ENCODE data around the gene MPPED2.

Gene MPPED2

DNA sequence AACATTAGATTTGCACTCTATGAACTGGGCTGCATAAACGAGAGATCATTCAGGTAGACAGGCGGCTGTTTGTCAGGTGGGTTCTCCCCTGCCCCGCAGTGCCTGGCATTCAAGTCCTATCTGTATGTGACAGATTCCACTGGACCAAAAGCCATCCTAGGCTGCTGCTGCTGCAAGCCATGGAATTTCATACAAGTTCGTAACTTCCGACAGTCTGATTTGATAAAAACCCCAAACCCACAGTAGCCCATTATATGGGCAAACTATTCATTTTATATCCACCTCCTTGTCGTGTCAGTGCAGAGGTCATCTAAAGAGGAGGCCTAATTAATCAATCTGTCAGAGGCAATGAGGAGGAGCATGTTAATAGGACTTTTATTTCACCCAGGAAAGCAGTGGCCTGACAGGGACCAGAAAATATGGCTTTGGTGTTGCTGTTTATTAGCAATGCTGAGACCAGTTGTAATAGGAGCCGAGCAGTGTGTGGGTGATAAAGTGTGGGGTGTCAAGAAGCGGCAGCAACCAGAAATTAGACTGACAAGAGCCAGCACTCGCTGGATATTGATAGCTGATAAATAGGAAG lies 139.0 kb downstream of the MPPED2 start:
- no peak for DNase-seq

DNA sequence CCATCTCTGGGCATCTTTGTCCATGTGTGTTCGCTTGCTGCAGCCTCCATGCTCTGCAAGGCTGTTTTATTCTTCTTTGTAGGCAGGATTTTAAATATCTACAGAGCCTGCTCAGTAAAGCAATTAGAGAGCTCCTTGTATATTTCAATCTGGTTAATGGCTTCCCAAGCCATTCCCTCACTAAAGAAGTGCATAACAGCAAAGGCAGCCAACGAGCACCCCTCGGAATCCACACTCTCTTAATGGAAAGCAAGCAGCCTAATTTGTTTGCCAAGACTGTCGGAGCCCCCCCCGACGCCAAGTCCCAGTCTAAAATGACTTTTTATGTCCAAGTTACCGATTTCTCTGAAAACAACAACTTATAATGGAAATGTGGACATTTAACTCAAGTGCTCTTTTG lies 139.6 kb downstream of the MPPED2 start:
- DNase-seq, result no peak

DNA sequence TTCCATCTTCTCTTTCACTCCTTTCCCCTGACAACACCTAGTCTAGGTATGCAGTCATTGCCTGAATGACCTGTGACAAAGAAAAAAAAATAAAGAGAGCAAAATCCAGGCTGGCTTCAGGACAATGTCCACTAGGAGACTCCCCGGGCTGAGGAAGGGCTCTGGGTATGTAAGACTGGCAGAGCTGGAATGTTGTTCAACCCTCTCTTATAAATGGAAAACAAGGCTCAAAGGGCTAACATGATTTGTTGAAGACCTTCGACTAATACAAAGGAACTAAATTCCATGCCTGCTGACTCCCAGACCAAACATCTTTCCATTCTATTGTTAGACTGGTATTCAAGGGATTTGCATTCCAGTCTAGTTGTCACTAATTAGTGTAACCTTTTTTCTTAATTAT lies 141.1 kb downstream of the MPPED2 start:
- peak; percentile 78 for DNase-seq

DNA sequence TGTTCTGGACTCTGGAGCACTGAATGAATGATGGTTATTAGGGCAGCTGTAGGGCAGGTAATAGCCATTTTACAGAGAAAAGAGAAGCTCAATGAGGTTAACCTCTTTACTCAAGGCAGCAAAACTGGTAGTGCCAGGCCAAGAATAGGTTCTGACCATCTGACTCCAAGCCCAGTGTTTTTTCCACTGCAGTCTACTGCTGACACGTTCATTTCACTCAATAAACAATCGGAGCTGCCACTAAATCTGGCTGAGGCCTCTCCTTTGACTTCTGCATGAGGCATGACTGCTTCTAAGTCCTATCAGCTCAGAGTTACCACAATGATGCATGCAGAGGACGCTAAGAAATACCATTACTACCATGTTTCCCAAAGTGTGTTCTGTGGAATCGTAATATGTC lies 145.6 kb downstream of the MPPED2 start:
- no peak for DNase-seq

DNA sequence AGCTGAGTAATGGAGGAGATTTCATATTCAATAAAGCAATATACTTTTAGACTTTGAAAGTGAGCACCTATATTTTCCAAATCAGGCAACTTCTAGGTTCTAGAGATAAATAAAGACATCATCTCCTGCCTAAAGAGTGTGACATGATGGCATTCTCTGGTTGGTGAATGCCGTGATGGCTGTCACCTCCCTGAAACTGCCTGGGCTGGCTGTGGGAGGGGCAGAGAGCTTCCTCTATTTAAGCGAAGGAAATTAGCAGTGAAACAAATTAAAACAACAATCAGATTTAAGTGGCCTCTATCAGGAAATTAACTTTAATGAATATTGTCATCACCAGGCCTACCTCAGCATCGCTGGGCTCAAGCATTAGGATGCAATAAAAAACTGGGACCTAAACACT lies 149.4 kb downstream of the MPPED2 start:
- no peak for DNase-seq

DNA sequence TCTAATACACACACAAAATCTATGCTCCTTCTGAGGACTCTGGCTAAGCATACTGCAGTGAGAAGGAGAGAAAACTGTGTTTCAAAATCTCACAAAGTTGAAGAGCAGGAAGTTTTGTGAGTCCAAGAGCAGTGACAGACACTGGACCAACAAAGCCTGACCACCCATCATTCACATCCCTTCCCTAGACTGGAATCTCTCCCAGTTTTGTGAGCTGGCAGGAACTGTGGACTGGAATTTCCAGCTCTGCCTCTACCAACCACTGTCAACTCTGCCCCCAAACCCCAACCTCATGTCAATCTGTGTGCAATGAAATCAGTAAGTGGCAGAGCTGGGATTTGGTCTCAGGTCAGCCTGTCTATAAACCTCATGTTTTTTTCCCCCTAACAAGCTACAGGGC lies 150.7 kb downstream of the MPPED2 start:
- no peak for DNase-seq

DNA sequence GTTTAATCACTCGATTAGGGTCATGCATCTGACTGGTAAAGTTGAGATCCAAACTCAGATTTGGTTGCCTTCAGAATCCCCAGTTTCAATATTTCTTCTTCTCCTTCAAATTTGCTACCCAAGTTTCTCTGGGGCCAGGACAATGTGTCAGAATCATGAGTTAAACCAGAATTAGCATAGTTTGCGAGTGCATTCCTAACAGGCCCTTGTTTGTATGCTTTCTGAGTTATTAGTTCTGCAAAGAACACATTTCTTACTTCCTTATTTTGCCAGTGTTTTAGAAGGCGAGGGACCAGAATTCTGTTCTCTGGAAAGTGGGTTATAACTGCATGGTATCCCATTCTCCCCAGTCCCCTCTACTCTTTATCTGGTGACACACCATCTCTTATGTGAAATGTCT lies 151.3 kb downstream of the MPPED2 start:
- no peak for DNase-seq

DNA sequence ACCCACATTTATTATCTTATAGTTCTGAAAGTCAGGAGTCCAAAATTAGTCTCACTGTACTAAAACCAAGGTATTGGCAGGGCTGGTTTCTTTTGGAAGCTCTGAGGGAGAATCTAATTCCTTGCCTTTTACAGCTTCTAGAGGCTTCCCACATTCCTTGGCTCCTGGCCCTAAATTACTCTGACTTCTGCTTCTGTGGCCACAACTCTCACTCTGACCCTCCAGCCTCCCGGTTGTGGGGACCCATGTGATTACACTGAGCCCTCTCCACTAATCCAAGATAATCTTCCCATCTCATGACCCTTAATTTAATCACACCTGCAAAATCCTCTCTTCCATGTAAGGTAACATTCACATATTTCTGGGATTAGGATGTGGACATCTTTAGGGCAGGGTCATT lies 152.3 kb downstream of the MPPED2 start:
- no peak for DNase-seq

DNA sequence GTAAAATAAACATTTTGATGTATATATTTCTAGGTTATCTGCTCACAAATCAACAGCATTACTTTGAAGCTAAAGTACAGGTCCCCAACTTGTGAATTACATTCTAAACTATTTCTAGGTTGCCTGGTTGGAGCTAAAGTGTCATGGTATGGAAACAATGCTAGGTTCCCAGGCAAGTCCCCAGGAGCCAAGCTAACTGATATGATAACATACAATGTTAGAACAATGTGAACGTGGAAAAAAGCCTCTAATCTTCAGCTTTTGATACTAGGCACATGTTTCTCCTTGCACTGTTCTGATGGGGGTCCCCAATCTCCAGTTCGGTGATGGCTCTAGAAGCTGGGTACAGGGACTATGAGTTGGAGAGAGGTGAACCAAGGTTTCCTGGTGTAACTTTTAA lies 153.4 kb downstream of the MPPED2 start:
- no peak for DNase-seq

DNA sequence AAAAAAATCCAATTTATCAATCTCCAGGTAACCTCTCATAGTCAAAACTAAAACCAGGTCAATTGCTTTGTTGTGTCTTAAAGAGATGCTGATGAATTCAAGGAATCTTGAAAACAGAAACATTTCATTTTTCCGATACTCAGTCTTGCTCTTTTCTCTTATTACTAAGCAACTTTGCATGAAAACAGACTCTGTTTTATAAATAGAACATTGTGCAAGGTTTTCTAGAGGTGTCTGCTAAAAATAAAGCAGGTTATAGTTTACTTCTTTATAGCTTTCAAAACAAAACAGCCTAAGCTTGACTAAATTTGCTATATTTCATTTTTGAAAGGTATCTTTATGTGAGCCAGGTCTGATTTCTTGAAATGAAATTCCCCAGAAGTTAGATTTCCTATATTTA lies 154.0 kb downstream of the MPPED2 start:
- DNase-seq, result no peak

DNA sequence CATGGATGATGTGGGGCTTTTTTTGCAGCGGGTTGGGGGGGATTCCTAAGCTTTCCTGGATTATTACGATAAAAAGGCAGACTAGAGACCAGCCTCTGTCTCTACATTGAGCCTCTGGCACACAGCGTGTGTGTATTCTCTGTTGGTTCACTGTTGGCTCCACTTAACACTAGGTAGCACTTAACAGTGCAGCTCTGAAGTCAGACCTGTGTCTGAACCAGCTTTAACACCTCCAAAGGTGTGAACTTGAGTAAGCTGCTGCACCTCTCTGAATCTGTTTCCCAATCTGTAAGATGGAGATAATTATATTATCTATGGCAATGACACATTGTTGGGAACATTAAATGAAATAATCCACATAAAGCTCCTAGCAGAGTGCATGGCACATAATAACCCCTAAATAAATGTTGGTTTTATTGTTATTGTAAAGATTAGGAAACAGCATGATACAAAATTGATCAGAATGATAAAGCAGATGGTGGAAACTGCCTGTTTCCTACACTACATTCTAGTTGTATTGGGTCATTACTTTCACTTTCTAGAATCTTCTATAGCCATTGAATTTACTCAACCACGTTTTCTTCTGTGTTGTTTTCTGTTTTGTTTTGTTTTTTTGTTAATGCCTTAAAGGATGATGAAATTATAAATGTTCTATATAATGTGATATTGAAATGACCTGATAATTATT lies 154.9 kb downstream of the MPPED2 start:
- DNase-seq, result no peak

DNA sequence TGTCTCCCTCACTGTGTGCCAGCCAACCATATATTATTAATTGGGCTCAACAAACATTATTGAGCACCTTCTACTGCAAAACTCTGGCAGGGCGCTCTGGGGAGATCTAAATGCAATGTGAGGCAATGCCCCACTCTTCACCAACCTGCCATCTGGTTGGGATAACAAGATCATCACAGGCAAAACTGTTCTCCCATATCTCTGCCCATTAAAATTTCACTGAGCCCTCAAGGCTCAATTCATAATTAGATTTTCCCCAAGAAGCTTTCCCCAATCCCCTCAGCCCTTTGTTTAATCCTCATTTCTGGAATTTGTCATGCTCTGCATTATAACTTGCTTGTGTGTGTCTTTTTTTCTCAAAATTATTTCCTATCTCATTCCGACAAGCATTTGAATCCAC lies 156.6 kb downstream of the MPPED2 start:
- DNase-seq, result no peak

DNA sequence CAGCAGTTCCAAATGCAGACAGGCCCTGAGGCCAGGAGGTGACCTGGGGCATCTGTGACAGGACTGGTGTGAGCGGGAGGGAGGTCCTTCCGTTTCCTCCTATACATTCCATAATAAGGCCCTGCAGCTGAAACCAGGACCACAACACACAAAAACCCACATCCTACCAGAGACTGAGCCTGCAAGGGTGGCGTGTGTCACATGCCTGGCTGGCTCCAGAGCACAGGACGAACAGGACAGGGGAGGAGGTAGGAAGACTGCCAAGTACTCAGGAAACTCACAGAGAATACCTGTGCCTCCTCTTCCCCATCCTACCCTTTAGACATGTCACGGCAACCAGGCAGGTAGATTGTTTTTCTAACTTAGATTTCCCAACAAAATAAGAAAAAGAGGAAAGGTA lies 159.4 kb downstream of the MPPED2 start:
- DNase-seq, result peak; percentile 73

DNA sequence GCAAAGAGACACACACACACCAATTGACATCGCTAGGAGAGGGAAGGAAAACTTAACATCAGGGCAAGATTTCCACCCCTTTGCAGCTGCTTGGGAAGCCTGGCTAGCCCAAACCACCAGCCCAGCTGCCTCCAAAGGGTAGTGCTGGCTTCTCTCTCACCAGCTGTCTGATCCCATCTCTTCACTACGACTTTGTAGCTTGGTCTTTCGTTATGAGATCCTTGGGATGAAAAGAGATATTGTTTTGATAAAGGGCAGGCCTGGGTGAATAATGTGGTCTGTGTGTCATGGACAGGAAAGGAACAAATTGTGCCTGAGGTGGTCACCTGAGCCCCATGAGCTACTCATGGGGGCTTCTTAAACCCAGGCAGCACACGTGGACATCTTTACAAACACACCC lies 161.3 kb downstream of the MPPED2 start:
- no peak for DNase-seq

DNA sequence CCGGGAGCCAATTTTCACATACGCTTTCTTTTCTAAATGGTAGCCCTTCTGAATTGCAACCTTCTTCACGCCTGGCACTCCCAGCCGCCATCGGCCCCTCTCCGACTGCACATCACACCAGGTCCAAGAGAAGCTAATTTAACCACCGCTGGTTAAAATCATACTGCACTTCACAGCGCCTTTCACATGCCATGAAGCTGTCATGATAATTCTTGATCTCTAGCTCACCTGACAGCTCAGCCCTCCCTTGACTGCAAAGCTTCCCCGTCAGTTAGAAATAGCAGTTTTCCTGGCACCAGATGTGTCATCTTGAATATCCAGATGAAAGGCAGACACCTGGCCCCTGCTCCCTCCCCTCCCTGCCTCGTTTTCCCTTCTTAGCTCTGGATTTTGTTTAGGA lies 161.8 kb downstream of the MPPED2 start:
- DNase-seq, result no peak

DNA sequence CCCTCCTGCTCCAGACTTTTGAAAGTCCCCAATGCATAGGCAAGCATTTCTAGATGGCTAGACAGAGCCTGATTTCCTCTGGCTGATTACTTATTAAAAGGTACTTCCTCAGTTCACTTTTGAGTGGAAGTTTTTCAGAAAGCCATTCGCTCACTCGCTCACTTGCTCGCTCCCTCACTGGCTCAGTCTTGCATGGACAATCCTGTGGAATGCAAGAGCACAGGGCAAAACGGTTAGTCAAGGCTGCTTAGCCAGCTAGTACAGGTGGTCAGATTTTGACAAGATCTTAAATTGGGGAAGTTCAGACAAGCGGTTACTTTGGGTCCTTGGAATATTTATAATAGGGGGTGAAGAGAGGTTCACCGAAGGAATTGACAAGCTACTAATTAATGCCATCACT lies 162.3 kb downstream of the MPPED2 start:
- DNase-seq, result no peak

DNA sequence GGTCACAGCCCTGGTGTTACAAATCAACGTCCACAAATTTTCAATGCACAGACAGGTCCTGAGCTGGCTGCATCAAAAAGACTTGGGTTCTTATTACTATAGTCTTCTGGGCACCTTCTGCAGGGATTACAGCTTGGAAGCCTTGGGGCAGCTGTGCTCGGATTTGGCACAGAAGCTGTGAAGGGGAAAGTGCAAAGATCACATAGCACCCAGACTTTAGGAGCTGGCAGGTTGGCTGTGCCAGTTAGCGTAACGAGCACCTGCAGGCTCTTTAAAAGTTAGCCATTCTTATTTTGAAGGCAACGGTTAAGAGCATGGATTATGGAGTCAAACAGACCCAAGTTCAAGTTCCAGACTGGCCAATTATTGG lies 162.9 kb downstream of the MPPED2 start:
- no peak for DNase-seq

DNA sequence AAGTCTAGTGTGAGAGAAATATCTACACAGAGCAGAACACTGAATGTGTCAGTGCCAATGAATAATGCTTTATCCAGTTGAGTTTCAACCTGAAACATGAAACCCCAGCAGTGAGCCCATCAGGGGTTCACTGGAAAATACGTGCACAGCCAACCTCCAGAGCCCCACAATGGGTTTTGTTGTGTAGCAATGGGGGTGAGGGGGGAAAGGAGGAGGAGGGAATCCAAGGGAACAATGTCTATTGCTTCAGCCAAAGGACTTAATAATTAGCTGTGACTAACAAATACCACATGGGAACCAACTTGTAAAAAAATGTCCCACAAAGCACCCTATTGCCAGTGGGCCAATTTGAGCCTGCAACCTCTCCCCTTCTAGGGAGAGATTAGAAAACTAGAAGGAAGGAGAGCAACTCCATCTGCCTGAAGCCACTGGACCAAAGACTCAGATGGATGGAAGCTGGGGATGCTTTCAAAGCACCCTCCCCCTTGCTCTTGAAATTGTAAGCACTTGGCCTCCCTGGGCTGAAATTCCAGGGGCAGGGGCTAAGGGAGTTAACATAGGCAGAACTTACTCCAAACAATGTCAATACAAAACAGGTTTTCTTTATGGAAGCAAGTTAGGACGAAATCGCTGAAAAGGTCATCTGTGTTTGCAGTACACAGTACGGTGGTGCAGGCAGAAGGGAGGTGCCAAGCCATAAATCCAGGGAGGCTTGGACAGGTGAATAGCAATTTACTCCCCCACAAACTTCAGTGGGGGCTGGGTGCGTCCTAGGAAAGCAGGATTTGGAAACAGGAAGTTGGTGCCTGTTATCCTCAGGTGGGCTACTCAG lies 163.5 kb downstream of the MPPED2 start:
- DNase-seq, result no peak

DNA sequence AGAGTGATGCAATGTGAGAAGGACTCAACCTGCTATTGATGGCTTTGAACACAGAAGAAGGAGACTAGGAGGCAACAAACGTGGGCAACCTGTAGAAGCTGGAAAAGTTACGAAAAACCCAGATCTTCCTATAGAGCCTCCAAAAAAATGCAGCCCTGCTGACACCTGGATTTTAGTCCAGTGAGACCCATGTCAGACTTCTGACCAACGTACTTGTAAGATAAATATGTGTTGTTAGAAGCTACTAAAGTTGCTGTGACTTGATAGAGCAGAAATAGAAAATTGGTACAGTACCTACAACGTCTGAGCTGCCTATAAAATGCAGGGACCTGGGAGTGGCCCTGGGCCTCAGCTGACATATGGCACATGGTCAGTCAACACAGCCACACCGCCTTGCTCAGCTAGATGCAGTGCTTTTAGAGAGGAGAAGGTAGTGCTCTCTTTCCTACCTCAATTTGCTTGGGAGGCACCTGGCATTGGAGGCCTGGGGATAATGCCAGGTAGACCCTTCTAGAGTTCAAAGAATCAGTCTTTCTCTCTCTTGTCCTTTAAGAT lies 165.8 kb downstream of the MPPED2 start:
- no peak for DNase-seq

DNA sequence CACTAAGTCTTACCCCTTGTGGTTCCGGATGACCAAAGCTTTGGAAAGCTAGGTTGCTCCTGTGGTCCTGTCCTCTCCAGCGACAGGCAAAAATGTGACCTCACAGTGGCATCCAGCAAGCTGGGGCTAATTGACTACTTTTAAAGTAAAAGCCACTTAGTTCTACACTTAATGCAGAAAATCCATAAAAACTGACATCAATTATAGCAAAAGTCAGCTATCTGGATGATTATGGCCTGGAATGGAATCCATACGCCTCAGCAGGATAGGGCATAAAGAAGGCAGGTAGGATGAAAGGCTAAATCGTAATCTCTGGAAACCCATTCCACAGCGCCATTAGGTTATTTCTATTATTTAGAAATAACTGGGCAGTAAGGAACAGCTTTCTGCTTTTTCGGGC lies 171.3 kb downstream of the MPPED2 start:
- DNase-seq, result no peak

DNA sequence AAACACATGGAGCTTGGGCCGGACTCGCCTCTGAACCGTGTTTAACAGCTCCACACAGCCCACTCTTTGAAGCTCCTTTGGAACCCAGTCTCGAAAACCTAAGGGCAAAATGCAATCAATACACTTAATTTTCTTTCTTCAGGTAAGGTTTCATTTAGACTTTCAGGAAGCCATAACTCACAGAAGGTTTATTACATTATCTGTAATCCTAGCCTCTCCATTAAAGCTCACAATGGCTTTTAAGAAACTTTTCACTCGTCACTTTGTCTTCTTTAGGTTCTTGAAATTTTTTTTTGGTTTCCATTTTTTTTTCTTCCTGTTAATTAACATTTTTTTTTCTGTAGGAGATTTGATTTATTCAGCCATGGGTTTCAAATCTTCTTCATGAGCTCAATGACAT lies 171.9 kb downstream of the MPPED2 start:
- no peak for DNase-seq

DNA sequence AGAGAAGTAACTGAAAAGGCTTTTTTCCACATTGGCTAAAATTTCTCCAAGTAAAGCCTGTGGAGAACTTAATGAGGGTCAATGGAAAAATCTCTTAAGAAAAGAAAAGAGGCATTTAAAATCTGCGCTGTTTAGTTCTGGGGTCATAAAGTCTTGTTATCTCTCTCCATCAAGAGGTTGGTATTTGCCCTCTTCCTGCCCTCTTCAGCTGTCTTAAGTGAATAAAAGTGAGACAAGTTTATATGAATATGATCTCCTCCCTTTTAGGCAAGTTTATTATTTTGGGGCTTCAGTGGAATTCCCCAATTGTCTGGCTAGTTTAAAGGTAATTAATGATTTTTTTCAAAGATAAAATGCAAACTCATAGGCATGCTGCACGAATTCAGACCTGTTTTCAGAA lies 173.6 kb downstream of the MPPED2 start:
- no peak for DNase-seq

DNA sequence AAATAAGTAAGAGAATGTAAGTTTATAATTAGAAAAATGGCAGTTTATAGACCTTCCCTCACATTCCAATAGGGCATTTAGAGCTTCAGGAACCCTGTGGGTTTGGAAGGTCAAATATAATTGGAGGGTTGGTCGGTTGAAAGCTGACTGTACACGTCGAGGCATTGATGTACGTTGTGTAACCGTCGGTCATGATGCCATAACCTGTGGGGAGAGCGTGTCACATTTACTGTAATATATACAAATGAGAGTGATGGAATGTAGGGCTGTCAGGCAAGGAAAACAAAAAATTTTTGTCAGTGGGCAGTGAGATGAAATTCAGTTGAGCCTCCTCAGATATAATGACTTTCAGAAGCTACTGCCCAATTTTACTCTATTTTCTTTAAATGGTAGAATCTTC lies 174.8 kb downstream of the MPPED2 start:
- no peak for DNase-seq
